BLaER1 (cell line): ENCODE data around the gene KRT14.
"Not testable (repeated sequence)": the region's sequence is repeated elsewhere in the genome, so short reads cannot be mapped to it uniquely, and the experiment has no call there.

Experiments used
- H3K27ac ChIP-seq: shearing (Covaris generic); formaldehyde crosslinking; 2 replicates; pipeline ENCODE4 v1.8.1; 2022
- H3K27me3 ChIP-seq: shearing (Covaris generic); formaldehyde crosslinking; 2 replicates; pipeline ENCODE4 v1.8.1; 2022
- H3K36me3 ChIP-seq: shearing (Covaris generic); formaldehyde crosslinking; 2 replicates; pipeline ENCODE4 v1.8.1; 2022
- H3K4me1 ChIP-seq: shearing (Covaris generic); formaldehyde crosslinking; 2 replicates; pipeline ENCODE4 v1.8.1; 2022
- H3K4me2 ChIP-seq: shearing (Covaris generic); formaldehyde crosslinking; 2 replicates; pipeline ENCODE4 v1.8.1; 2022
- H3K4me3 ChIP-seq: shearing (Covaris generic); formaldehyde crosslinking; 2 replicates; pipeline ENCODE4 v1.8.1; 2022
- H3K9ac ChIP-seq: shearing (Covaris generic); formaldehyde crosslinking; 2 replicates; pipeline ENCODE4 v1.8.1; 2022
- H3K9me3 ChIP-seq: shearing (Covaris generic); formaldehyde crosslinking; 2 replicates; pipeline ENCODE4 v1.8.1; 2022
- H4K20me1 ChIP-seq: shearing (Covaris generic); formaldehyde crosslinking; 2 replicates; pipeline ENCODE4 v1.8.1; 2022
- Cebpa-rat ChIP-seq: shearing (Covaris generic); IDR thresholded peaks from 2 replicates; pipeline ENCODE4 v1.8.1; 2022

KRT14 gene

DNA sequence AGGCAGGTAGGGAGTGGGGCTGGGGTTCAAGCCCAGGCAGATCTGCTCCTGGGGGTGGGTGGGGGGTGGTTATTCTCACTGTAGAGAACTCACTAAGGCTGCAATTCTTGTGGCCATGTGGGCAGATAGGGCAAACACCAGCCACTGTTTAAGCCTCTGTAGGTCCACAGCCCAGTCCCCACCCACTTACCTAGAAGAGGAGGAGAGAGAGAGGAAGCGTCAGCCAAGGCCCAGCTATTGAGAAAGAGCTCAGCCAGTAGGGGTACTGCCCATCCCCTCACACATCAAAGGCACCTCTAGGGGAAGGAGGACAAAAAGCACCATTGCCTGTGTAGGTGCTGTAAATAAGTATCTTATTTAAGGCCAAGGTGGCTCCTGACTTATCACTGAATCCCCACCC, 13.0 kb upstream of the KRT14 start:
- H3K9me3 ChIP-seq, result no peaks in the 10 kb centered on the region
- H3K9ac ChIP-seq, result no peak overlapping the region
- H4K20me1 ChIP-seq, result no peaks in the 10 kb centered on the region
- no peak overlapping the region for H3K27ac ChIP-seq
- H3K4me2 ChIP-seq, result no peak overlapping the region
- no peak overlapping the region for H3K4me3 ChIP-seq
- TF ChIP-seq Cebpa-rat, result no peak
- H3K36me3 ChIP-seq, result no peaks in the 10 kb centered on the region
- H3K4me1 ChIP-seq, result no peaks in the 10 kb centered on the region
- H3K27me3 ChIP-seq, result no peaks in the 10 kb centered on the region

GRCh38 chr17:41595585-41595984, 8.9 kb upstream of the KRT14 start:
- TF ChIP-seq Cebpa-rat, result no peak
- Histone ChIP-seq H3K36me3 (no peaks in the 10 kb centered on the region), H3K4me1 (no peaks in the 10 kb centered on the region), H4K20me1 (no peaks in the 10 kb centered on the region), H3K4me3 (no peak overlapping the region), H3K4me2 (no peak overlapping the region), H3K27ac (no peak overlapping the region), H3K27me3 (no peaks in the 10 kb centered on the region), H3K9me3 (no peaks in the 10 kb centered on the region), H3K9ac (no peak overlapping the region)

DNA sequence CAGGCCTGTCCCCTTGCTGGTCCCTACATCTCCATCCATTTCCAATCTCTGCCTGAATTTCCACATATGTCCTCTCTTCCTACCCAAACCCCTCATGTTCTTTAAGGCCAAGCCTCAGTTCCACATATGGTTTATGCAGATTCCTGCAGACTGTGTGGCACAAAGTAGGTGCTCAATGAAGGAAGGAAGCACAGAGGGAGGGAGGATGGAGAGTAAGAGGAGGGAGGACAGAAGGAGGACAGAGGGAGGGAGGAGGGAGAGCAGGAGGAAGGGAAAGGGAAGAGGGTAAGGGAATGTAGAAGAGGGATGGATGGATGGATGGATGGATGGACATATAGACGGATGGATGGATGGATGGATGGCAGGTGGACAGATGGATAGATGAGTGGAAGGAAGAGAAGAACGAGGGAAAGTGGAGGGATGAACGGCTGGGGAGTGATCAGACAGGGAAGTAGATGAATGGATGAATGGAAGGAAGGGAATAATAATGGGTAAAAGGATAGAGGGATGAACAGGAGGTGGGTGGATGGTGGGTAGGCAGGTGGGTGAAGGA, 7.7 kb upstream of the KRT14 start:
- no peaks in the 10 kb centered on the region for H3K4me1 ChIP-seq
- H3K27me3 ChIP-seq, result no peaks in the 10 kb centered on the region
- no peak overlapping the region for H3K9ac ChIP-seq
- H3K36me3 ChIP-seq, result no peaks in the 10 kb centered on the region
- no peak overlapping the region for H3K4me3 ChIP-seq
- no peaks in the 10 kb centered on the region for H4K20me1 ChIP-seq
- no peak overlapping the region for H3K27ac ChIP-seq
- H3K9me3 ChIP-seq, result no peaks in the 10 kb centered on the region
- TF ChIP-seq Cebpa-rat, result no peak
- H3K4me2 ChIP-seq, result no peak overlapping the region

- Histone ChIP-seq H3K36me3 (no peaks in the 10 kb centered on the region), H3K4me2 (no peak overlapping the region), H3K27me3 (no peaks in the 10 kb centered on the region), H3K27ac (no peak overlapping the region), H4K20me1 (no peaks in the 10 kb centered on the region), H3K9ac (no peak overlapping the region), H3K4me3 (no peak overlapping the region), H3K4me1 (no peaks in the 10 kb centered on the region), H3K9me3 (no peaks in the 10 kb centered on the region)
- TF ChIP-seq Cebpa-rat, result no peak
These were observed 6.7 kb upstream of the KRT14 start for GRCh38 chr17:41593306-41593981.

- H3K9me3 ChIP-seq, result no peaks in the 10 kb centered on the region
These were observed 6.1 kb upstream of the KRT14 start for GRCh38 chr17:41592601-41593305.

DNA sequence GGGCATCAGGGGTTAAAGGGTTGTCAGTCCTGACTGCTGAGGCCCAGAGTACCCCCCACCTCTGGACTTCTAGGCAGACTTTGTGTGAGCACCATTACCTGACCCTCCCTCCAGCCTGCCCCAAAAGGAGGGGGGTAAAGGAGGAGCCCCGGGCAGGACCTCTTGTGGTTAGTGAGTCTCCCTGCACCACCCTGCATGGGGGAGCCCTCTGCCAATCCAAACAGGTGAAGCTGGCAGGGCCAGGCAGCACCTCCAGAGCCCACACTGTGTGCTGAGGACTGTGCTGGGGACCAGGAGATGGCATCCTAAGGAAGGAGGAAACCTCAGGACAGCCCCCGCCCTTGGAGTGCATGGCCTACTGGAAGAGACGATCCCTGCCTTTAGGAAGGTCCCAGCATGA, 2.6 kb upstream of the KRT14 start:
- TF ChIP-seq Cebpa-rat, result no peak
- Histone ChIP-seq H3K27me3 (no peaks in the 10 kb centered on the region), H4K20me1 (no peaks in the 10 kb centered on the region), H3K36me3 (no peaks in the 10 kb centered on the region), H3K27ac (no peak overlapping the region), H3K9me3 (no peaks in the 10 kb centered on the region), H3K4me1 (no peaks in the 10 kb centered on the region), H3K4me3 (no peak overlapping the region), H3K4me2 (no peak overlapping the region), H3K9ac (no peak overlapping the region)

More at GRCh38 chr17:41592601-41593305, 6.1 kb upstream of the KRT14 start:
- Histone ChIP-seq H3K9ac (no peak overlapping the region), H3K27ac (no peak overlapping the region), H4K20me1 (no peaks in the 10 kb centered on the region), H3K4me1 (no peaks in the 10 kb centered on the region), H3K4me2 (no peak overlapping the region), H3K36me3 (no peaks in the 10 kb centered on the region), H3K27me3 (no peaks in the 10 kb centered on the region), H3K4me3 (no peak overlapping the region)
- TF ChIP-seq Cebpa-rat, result no peak

DNA sequence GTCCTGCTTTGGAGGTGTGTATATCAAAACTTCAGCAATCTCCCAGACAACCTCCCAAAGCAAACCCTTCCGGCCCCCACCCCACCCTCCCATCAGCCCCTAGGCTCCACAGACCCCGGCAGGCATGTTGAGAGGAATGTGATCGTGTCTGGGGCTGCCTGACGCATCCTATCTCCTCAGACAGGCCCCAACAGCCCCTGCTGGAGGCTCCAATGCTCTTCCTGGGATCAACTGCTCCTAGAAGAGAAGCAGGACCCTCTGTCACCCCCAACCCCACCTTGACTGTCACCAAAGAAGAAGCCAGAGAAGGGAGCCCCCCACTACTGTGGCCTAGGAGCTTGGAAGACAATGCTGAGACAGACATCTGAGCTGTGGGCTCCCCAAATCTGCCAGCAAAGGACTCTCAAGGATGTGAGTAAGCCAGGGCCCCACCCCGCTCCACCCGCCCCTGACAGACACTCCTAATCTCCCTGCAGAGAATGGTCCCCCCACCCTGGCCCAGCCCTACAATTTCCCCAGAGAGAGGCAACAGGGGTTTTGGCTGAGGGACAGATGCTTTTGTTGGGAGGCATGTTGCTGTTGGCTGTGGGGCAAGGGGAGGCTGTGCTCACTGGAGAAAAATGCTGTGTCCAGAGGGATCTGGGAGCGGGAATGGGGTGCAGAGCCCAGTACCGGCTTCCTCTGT, 1.6 kb upstream of the KRT14 start:
- Histone ChIP-seq H3K4me1 (no peaks in the 10 kb centered on the region), H4K20me1 (no peaks in the 10 kb centered on the region), H3K4me3 (no peak overlapping the region), H3K27ac (no peak overlapping the region), H3K27me3 (no peaks in the 10 kb centered on the region), H3K4me2 (no peak overlapping the region), H3K9ac (no peak overlapping the region), H3K36me3 (no peaks in the 10 kb centered on the region), H3K9me3 (no peaks in the 10 kb centered on the region)
- no peak for TF ChIP-seq Cebpa-rat

- no peak for TF ChIP-seq Cebpa-rat
- Histone ChIP-seq H3K4me3 (no peak overlapping the region), H3K9me3 (no peaks in the 10 kb centered on the region), H4K20me1 (no peaks in the 10 kb centered on the region), H3K27ac (no peak overlapping the region), H3K4me2 (no peak overlapping the region), H3K9ac (no peak overlapping the region), H3K36me3 (no peaks in the 10 kb centered on the region), H3K4me1 (no peaks in the 10 kb centered on the region), H3K27me3 (no peaks in the 10 kb centered on the region)
These were observed 1.2 kb downstream of the KRT14 start for GRCh38 chr17:41585301-41586056.

DNA sequence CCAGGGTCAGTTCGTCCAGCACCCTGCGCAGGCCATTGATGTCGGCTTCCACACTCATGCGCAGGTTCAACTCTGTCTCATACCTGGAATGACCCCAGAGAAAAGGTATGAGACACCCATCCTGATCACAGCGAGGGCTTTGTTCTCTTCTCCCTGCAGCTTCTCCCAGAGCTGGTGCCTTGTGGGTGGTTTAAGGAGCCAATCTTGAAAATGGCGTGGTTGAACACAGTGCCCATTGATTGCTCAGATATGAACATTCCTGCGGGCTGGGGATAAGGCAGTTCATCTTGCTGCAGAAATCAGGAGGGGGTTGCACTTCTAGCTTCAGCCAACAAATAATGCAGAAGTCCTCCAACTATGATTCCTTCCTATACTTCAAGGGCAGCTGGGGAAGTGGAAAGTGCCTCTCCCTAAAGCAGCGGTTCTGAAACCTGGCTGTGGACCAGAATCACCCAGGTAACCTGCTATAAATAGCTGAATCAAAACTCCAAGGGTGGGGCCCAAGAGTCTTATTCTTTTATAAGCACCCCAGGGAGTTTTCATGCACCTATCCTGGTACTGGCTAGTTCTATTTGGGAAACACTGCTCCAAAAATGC, 2.3 kb downstream of the KRT14 start:
- not testable (repeated sequence) for H4K20me1 ChIP-seq, H3K36me3 ChIP-seq, H3K4me1 ChIP-seq, H3K9ac ChIP-seq, H3K27me3 ChIP-seq, H3K27ac ChIP-seq, H3K4me2 ChIP-seq, H3K9me3 ChIP-seq, H3K4me3 ChIP-seq
